Measurements from ENCODE around the gene SLC9A7.
"Not testable (repeated sequence)": the region's sequence is repeated elsewhere in the genome, so short reads cannot be mapped to it uniquely, and the experiment has no call there.

SLC9A7 gene

DNA sequence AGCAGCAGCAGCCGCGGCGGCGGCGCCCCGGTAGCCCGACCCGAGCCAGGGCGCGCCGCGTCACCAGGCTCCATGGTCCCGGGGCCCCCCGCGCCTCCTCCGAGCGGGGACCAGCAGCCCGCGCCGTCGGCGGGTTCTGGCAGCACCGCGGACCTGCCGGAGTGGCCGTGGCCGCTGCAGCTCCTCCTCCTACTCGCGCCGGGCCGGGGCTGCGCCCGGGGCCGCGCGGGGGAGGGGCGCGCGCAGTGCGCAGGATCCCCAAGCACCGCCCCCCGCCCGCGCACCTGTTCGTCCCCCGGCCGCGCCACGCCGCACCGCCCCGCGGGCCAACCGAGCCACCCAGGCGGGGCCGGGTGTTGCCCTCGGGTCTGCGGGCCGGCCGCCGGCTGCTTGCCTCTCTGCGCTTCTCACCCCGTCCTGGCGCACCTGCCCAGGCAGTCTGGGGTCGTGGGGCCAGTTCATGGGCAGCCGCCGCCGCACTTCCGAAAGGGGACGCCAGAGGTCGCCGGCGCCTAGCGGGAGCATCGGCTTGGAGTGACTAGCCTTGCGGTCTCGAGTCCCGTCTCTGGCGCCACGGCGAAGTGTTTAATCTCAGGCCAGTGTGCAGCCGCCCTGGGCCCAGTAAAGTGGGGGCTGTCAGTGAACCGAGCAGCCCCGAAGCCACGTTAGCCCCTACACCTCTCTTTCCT, at the start of gene SLC9A7:
SLC9A7 (minus strand) TSS at position 163 of the 689 bp plus-strand sequence; CDS start at position 74, 89 bp downstream.
- peak; percentile 54 for DNase-seq

DNA sequence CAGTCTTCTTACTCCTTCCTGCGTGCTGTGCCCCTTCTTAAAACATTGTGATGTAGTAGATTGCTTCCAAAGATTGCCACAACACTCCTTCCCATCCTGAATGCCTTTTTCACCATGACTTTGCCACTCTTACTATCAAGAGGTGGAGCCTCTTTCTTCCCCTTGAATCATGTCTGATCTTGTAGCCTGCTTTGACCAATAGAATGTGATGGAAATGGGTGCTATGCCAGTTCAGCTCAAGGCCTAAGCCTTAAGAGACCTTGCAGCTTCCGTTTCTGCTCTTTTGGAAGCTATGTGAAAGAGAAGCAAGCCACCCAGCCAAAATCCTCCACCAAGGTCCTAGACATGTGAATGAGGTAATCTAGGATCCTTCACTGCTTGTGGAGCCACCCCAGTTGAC, 46.4 kb upstream of the SLC9A7 start:
- no peak for DNase-seq

DNA sequence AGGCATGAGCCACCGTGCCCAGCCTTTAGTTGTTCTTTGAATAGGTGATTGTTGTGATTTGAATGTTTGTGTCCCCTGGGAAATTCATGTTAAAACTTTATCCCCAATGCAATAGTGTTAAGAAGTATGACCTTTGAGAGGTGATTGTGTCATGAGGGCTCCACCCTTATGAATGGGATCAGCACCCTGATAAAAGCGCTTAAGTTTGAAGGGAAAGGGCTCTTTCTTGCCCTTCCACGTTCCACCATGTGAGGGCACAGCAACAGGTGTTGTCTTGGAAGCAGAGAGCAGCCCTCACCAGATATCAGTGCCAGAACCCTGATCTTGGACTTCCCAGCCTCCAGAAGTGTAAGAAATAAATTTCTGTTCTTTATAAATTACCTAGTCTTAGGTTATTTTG, 44.2 kb upstream of the SLC9A7 start:
- no peak for DNase-seq

DNA sequence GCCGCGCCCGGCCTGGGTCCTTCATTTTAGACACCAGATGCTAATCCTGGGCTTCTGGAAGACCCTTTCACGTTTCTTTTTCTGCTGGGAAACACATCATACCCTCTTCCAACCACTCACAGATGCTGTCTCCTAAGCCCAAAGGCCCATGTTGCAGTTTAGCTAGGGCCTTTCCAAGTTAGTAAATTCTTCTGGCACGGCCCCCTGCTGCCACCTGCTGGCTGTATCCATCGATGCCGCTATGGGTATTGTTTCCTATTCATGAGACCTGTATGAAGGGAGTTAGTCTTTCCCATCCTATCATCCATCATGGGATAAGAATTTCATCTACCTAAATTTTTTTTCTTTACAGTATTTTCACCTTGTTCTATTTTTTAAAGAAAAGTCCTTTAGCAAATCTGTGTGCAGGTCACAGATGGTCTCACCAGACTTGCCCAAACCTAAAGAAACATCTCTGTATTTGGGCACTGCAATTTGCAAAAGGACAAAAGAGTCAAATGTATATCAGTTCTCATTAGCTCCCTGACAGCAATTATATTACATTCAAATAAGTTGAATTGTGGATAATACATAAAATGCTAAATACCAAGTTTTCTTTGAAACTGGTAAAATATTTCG, 37.8 kb upstream of the SLC9A7 start:
- DNase-seq: peak; percentile 24

DNA sequence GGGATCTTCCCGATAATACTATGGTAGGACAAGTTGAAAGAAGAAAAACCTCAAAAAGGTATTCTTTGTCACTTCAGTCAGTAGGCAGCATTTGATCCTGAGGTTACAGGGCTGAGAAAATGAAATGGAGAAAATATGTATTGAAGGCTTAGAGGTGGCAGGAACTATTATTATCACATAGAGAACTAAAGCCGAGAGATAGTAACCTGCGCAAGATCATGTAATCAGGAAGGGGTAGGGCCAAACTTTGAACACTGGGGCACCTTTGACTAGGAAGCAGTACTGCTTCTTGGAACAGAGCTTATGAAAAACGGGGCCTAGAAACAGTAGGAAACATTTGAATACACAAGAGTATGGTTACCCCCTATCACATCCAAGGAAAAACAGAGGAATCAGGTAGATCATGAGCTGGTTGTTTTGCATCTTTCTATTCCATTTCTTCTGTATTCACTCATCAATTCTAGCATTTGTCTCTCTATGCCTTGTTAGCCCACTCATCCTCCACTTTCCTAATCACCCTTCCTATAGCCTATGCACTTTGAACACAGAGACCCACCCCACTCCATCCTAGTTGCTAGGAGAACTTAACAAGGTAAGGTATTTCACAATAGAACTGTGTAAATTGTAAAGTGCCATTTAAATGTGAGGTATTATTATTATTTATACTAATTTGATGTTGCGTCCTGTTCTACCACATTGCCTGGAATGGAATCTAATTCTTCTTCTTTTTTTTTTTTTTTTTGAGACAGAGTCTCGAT, 34.6 kb upstream of the SLC9A7 start:
- no peak for DNase-seq

DNA sequence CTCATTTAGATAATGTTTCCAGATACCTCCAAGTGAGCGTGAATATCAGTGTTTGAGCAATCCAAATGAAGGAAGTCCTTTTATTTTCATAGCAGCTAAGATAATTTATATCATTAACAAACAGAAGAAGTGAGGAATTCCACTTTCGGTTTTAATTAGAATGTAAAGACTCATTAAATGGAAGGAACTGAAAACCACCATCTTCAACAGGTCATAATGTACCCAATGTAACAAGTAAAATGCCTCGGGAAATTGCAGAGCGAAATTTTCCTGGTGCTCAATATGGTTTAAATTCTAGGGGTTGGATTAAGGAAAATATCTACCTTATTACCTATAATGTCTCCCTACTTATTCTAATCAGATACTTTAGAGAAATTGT, 33.9 kb upstream of the SLC9A7 start:
- no peak for DNase-seq

DNA sequence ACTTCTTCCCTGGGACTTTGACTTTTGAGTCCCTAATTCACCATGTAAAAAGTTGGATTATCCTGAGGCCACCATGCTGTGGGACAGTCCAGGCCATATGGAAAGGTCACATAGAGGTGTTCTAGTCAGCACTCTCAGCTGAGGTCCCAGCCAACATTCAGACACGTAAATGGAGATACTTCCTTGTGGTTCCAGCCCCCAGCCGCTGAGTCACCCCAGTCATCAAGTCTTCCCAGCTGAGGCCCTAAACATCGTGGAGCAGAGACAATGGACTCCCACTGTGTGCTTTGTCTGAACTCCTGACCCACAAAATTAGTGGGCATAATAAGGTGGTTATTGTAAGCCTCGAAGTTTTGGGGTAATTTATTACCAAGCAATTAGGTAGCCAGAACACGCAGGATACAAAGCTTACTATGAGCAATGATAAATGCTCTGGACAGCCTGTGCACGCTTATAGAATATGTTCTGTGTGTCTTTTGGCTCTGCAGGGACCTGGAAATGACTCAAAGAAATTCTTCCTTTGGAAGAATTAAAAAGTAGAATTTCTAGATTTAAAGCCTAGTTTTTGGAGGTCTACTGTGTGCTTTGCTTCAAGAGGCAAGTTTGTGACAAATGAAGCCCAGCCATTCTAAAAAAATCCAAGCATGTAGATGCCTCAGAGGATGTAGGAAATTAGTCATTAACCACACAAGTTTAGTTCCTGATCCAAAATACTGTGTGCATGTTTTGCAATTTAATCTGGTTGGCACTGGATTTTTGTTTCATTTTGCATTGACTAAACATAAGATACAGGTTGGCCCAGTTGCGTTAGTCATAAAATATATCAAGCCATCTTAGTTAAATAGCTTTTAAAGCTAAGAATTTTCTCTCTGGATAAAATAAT, 33.2 kb upstream of the SLC9A7 start:
- no peak for DNase-seq

DNA sequence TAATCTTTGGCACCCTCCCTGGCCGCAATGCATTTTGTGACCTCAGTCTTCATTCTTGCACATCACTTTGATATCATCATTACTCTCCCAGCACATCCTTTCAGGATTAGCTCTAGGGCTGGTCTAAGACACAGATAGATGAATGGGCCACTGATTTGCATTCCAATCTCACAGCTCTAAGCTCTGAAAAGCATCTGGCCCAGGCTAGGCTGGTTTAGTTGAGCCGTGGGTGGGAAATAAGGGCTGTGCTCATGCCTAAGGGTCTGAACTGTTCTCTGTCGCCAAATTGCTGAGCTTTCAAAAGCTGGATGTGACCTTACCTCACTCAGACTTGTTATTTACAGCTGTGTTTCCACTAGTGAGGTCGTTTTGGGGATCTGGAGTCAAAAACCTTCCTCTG, 30.0 kb upstream of the SLC9A7 start:
- DNase-seq: no peak

DNA sequence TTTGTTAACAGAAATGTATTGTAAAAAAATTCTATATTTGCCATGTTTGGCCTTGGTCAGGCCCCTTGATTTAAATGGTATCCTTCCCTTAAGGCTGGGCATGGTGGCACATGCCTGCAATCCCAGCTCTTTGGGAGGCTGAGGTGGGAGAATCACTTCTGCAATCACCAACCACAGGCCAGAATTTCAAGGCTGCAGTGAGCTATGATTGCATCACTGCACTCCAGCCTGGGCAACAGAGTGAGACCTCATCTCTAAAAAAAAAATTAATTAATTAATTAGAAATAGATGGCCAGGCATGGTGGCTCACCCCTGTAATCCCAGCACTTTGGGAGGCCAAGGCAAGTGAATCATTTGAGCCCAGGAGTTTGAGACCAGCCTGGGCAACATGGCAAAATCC, 25.5 kb upstream of the SLC9A7 start:
- DNase-seq: not testable (repeated sequence)

DNA sequence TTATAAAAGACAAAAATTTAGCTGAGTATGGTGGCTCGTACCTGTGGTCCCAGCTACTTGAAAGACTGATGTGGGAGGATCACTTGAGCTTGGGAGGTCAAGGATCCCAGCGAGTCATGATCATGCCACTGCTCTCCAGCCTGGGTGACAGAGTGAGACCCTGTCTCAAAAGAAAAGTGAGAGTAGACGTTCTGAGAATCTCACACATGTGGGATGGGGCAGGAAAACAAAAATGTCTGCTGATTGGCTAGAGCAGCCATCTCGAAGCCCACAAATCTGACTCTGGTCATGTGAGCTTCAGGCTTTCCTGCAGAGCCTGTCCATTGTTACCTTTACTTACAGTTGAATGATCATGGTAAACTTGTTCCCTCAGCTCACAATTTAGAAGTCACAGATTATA, 23.1 kb upstream of the SLC9A7 start:
- DNase-seq: no peak

DNA sequence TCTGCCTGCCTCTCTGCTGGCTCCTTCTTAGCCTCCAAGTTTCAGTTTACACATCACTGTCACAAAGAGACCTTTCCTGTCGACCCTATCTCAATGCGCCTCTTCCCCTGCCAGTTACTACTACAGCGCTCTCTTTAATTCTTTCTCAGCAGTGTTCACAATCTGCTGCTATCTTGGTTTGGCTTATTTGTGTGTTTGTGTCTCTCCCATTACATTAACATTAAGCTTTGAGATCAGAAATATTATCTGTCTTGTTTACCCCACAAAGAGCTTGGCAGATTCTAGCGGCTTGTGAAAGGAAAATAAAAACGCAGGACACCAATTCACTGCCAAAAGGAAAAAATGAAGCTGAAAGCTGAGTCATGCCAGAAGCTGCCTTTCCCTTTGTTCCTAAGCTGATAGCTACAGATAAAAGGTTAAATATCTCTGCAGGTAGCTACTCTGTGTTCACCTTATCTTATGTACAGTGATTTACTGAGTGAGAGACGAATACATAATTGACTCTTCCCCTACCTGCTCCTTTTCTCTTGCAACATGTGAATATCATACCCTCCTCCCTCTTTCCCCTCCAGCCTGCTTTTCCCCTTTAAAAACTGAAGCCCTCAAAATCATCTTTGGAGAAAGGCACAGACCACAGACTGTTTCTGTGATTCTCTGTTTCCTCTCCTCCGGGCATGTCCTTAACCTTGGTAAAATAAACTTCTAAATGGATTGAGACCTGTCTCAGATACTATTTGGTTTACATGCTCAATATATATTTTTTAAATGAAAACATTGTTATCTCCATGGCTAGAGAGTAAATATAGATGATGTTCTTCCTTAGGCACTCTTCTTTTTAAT, 19.3 kb upstream of the SLC9A7 start:
- no peak for DNase-seq

DNA sequence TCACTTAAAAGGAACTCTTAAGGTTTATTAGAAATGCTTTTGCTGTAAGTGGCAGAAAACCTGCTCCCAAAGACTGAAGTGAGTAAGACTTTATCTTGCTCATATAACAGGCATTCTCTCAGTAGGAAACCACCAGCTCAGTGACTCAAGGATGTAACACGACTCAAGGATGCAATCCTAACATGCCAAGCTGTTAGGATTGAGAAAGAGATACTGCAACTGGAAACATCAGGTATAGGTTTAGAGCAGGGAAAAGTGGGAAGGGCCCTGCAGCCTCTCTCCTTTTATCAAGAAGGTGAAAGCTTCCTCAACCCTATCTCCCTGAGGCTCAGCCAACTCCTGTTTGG, 11.9 kb upstream of the SLC9A7 start:
- DNase-seq: no peak

DNA sequence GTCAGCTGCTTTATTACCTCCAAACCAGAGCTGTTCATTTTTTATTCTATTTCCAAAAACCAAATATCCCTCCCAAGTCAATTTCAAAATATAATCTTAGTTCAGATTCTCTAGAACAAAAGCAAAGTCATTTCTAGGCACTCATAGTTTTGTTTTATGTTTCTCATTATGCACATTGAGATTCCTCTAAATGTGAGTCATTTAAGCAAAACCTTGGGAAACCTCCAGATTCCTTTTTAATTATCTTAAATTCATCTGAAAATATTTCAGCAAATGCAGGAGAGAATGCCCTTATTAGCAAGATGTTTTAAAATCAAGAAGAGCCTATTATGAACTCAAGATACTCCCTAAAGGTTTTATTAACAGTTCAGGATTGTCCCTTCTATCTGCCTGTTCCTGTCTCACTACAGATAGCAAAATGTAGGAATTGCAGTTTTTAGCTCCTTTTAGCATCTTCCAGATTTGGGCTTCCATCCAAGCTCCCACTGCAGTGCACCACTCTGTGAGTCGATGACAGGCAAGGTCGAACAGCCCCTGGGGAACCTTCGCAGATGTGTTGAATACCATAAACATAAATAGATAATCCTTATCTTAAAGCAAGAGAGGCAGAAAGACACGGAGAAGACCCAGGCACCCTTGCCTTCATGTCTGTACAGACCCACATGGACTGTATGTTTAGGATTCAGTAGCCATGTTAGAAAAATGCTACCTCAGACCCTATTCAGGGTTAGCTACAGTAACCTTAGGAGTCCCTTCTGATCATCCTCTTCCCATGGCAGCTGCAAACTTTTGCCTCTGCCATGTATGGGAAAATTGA, 11.3 kb upstream of the SLC9A7 start:
- DNase-seq: no peak

DNA sequence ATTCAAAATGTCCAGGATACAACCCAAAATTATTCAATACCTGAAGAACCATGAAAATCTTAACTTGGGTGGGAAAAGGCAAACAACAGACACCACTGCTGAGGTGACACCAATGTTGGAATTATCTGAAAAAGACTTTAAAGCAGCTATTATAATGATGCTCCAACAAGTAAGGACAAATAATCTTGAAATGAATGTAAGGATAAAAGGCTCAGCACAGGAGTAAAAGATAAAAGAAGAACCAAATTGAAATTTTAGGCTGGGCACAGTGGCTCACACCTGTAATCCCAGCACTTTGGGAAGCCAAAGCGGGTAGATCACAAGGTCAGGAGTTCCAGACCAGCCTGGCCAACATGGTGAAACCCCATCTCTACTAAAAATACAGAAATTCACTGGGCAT, 4.0 kb upstream of the SLC9A7 start:
- DNase-seq: no peak

DNA sequence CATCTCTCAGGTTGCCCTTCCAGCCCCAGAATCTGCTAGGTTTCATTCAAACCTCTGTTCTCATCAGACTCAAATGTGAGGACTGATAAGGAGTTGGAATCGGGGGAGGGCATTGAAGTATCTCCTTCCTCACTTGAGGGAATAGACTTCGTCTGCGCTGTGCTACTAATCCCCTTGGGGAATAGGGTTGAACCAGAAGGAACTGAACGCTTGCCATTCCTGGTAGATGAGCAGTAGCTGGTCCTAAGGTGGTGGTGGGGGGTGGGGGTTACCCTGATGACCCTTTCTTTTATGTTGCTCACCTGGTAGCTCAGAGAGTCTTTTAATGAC, 692 bp upstream of the SLC9A7 start:
- no peak for DNase-seq

DNA sequence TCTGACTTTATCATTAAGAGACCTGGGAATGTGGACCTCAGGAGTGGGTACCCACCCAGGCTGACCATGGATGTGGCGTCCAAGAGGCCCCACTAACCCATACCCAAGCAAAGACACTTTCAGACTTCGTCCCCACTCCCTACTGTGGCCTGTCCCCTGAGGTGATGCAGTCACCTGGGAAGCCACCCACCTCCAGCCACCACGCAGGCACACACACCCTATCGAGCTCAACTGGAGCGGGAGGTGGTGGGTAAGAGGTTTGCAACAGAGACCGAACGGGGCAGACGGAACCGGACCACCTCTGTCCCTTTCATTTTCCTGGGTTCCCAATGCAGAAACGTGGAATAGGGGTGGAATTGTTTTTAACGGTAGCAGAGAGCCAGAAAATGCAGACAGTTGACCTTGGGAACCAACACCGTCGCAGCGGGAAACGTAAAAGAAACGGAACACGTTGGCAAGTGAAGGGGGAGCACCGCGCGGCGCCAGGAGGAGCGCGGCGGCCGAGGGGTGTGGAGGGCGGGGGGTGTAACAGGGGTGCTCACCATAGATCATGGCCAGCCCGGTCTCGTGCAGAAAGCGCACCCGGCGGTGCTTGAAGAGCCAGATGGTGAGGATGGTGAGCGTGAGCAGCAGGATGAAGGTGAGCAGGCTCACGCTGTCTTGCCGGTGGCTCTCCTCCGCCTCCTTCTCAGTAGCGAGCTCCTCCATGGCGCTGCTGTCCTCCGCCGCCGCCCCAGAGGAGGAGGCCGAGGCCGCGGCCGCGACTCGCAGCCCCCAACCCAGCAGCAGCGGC, 559 bp downstream of the SLC9A7 start:
- no peak for DNase-seq

DNA sequence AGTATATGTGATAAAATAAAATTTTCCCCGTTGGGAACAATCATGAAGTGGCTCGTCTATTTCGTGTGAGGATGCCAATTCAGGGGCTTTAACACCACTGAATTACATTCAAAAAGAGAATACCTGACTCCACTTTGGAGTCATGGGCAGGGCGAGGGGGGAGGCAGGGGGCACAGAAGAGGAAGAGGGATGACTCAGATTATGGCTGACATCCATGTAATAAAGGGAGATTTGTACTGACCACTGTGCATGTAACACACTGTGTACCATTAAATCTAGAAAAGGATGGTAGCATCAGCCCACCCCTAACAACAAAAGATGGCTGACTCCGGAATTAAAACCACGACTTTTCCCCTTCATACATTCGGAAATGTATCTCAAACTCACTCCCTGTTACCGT, 1.3 kb downstream of the SLC9A7 start:
- DNase-seq: no peak

DNA sequence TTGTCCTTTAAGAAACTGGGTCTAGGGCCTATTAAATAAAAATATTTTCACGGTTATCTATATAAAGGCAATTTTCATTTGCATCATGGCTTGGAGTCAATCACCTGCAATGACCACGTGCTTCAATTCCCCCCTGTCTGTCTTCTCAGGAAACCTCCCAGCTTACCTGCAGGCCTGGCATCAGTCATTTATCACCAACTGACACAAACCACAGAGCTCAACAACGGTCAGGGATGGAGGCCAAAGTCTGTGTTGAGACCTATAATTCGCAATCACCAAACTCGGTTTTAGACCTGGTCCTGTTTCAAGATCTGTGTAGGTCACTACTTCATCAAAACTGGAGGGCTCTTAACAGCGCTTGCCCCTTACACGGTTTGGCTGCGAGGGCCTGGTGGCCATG, 1.9 kb downstream of the SLC9A7 start:
- DNase-seq: no peak

DNA sequence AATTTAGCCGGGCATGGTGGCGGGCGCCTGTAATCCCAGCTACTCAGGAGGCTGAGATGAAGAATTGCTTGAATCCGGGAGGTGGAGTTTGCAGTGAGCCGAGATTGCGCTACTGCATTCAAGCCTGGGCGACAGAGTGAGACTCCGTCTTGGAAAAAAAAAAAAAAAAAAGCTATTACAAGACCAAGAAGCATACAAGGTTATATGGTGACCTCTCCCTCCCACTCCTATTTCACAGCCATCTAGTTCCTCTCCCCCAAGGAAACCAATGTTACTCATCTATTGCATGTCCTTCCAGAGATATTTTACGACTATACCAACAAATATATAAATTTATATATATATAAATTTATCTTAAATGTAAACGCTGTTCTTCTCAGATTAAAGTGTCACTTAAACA, 3.2 kb downstream of the SLC9A7 start:
- DNase-seq: no peak

DNA sequence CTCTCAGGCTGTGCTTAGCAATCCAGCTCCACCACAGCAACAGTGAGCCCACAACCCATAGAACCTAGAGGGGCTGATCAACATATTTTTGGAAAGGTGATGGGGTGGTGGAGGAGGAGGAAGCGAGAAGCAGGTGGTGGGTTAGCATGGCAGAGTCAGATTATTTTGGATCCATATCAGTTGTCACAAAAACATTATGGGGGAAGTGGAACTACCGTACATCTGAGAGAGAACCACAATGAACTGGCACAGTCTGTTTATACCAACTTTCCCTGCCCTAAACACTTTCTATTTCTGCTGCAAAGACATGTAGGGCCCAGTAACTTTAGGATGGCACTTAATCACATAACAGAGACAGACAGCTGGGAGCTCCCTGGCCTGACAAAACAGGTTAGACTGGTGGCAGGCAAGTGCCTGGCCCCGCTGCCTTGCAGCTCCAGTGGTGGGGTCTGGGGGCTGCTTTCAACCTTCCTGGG, 4.3 kb downstream of the SLC9A7 start:
- no peak for DNase-seq

DNA sequence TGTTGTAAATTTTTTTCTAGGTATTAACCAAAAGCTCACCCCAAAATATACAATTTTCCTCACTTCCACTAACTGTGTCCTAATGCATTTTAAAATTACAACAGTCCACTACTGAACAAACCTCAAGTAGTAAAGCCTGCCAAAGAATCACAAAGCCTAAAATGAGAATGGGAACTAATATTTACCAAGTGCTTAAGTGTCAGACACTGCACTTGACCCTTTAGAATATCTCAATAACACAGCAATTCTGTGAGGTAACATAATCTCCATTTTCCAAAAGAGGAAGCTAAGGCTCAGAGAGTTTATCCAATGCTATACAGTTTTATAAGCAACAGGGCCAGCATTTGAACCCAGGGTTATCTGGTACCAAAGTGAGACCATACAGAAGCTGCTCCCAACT, 4.9 kb downstream of the SLC9A7 start:
- DNase-seq: peak; percentile 68

All from NCI-H2029 (cell line).